Ovary (tissue), 3 donors: ENCODE measurements around the gene FOXRED1.

Source experiments
- EP300 ChIP-seq: sonication (generic); formaldehyde crosslinking; IDR thresholded peaks from one replicate; pipeline ENCODE4 v1.6.1; 2017; ENCODE audit warnings: antibody characterized with exemption
- POLR2A ChIP-seq: fragments of 450-650 bp; IDR thresholded peaks from one replicate; pipeline ENCODE4 v1.6.1; 2017; ENCODE audit warnings: antibody characterized with exemption, mild to moderate bottlenecking, moderate library complexity
- TF ChIP-seq, protein P1 (sequence below), 3 donors: fragments of 450-650 bp in 2 of 3; fragments of 200-600 bp in 1 of 3; IDR thresholded peaks; one replicate each; pipeline versions ENCODE4 v1.5.1 to v1.8.0; 2016 to 2022; ENCODE audit warnings: antibody characterized with exemption in 3 of 3, mild to moderate bottlenecking in 1 of 3
- donor health status: DM: no; HTN: no; CAD: no.

DNA sequence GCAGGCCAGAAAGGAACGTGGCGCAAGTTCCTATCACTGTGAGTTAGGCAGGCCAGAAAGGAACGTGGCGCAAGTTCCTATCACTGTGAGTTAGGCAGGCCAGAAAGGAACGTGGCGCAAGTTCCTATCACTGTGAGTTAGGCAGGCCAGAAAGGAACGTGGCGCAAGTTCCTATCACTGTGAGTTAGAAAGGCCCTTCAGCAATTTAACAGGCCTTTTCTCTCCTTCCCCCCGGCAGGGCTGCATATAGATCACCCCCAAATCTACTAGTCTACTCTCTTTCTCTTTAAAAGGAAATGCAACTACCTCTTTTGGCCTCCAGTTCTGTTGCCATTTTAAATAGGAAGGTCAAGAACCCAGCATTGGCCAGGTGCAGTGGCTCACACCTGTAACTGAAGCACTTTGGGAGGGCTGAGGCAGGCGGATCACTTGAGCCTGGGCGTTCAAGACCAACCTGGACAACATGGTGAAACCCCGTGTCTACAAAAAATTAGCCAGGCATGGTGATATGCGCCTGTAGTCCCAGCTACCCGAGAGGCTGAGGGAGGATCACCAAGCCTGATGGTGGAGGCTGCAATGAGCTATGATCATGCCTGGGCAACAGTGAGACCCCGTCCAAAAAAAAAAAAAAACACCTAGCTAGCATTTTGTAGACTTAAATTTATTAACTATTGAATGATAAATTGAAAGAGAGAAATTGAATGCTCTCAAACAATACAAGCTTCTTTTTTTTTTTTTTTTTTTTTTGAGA, 42.4 kb upstream of the FOXRED1 start:
- TF ChIP-seq, protein P1, sequence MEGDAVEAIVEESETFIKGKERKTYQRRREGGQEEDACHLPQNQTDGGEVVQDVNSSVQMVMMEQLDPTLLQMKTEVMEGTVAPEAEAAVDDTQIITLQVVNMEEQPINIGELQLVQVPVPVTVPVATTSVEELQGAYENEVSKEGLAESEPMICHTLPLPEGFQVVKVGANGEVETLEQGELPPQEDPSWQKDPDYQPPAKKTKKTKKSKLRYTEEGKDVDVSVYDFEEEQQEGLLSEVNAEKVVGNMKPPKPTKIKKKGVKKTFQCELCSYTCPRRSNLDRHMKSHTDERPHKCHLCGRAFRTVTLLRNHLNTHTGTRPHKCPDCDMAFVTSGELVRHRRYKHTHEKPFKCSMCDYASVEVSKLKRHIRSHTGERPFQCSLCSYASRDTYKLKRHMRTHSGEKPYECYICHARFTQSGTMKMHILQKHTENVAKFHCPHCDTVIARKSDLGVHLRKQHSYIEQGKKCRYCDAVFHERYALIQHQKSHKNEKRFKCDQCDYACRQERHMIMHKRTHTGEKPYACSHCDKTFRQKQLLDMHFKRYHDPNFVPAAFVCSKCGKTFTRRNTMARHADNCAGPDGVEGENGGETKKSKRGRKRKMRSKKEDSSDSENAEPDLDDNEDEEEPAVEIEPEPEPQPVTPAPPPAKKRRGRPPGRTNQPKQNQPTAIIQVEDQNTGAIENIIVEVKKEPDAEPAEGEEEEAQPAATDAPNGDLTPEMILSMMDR (IDR thresholded peaks at IDR 0.05), result no peak
- TF ChIP-seq POLR2A (no peak), EP300 (no peak)
